Ascending aorta (tissue), 2 donors: ENCODE results near the gene RMDN2. TPM values are rescaled to one million over a fixed set of nuclear protein-coding genes. Genes with fewer than 3 reads are reported as not detected.
"Not testable (repeated sequence)": the region's sequence is repeated elsewhere in the genome, so short reads cannot be mapped to it uniquely, and the experiment has no call there.

Experiments
- DNase-seq, 2 donors: peaks; one replicate each; pipeline ENCODE4 v3.0.0-alpha.2; 2019; ENCODE audit warnings: low spot score in 2 of 2
- H3K27ac ChIP-seq, 2 donors: fragments of 200-600 bp; sonication (generic); one replicate each; pipeline ENCODE4 v1.5.1; 2016 to 2017; ENCODE audit warnings: mild to moderate bottlenecking in 1 of 2
- H3K27me3 ChIP-seq: fragments of 200-600 bp; sonication (generic); one replicate; pipeline ENCODE4 v1.5.1; 2017
- H3K36me3 ChIP-seq, 2 donors: fragments of 200-600 bp; sonication (generic); one replicate each; pipeline ENCODE4 v1.5.1; 2016
- H3K4me1 ChIP-seq, 2 donors: fragments of 200-600 bp; sonication (generic); one replicate each; pipeline ENCODE4 v1.5.1; 2016 to 2017; ENCODE audit warnings: mild to moderate bottlenecking in 1 of 2
- H3K4me3 ChIP-seq, 2 donors: fragments of 200-600 bp; sonication (generic); one replicate each; pipeline ENCODE4 v1.5.1; 2016 to 2017; ENCODE audit warnings: mild to moderate bottlenecking in 1 of 2
- H3K9me3 ChIP-seq, 2 donors: fragments of 200-600 bp; sonication (generic); one replicate each; pipeline ENCODE4 v1.5.1; 2016
- CTCF ChIP-seq, 3 experiments: fragments of 200-600 bp in 2 of 3; fragments of 450-650 bp in 1 of 3; sonication (generic) in 2 of 3; IDR thresholded peaks; one replicate each; pipeline ENCODE4 v1.5.1; 2016 to 2019; ENCODE audit warnings: antibody characterized with exemption in 3 of 3, mild to moderate bottlenecking in 1 of 3, moderate library complexity in 1 of 3
- intact Hi-C: fragments of 100-400 bp; cut with DNase I; formaldehyde crosslinking; loops from one replicate; pipeline ENCODE4 v1.15.1; 2023
- total RNA-seq: library from RNA; depleted of rRNA; stranded (reverse); fragments of >200 nt; gene quantifications from one replicate; pipeline ENCODE4 v1.1.0, GENCODE V29; 2016

RMDN2 gene
- total RNA-seq, 1 donor from 2014 or later = 0.21 TPM

- no peaks in the 10 kb centered on the region for H3K36me3 ChIP-seq
- H3K4me1 ChIP-seq = peaks cover 0 to 5% of the 10 kb centered on the region in 2 donors
- TF ChIP-seq CTCF (IDR thresholded peaks at IDR 0.05) = no peak
- H3K4me3 ChIP-seq = peak overlapping the region; percentile 16 to 23
- DNase-seq = no peak
- H3K9me3 ChIP-seq = no peaks in the 10 kb centered on the region
- no peaks in the 10 kb centered on the region for H3K27me3 ChIP-seq
- no peak overlapping the region for H3K27ac ChIP-seq
- intact Hi-C loops = no loop called here
Measured at GRCh38 chr2:37934591-37935513, 9.8 kb downstream of the RMDN2 start.

GRCh38 chr2:37937568-37937967 is 12.5 kb downstream of the RMDN2 start:
- H3K27me3 ChIP-seq, H3K9me3 ChIP-seq, intact Hi-C loops, H3K4me3 ChIP-seq, DNase-seq, H3K27ac ChIP-seq, H3K4me1 ChIP-seq, H3K36me3 ChIP-seq: not testable (repeated sequence)

GRCh38 chr2:37941267-37941666 is 16.2 kb downstream of the RMDN2 start:
- intact Hi-C loops, H3K27ac ChIP-seq, H3K4me3 ChIP-seq, H3K4me1 ChIP-seq, H3K9me3 ChIP-seq, H3K27me3 ChIP-seq, DNase-seq, H3K36me3 ChIP-seq: not testable (repeated sequence)

- Histone ChIP-seq H3K36me3 (no peaks in the 10 kb centered on the region), H3K9me3 (no peaks in the 10 kb centered on the region), H3K4me3 (no peak overlapping the region), H3K27ac (no peak overlapping the region), H3K27me3 (no peaks in the 10 kb centered on the region), H3K4me1 (no peaks in the 10 kb centered on the region)
- intact Hi-C loops = no loop called here
- DNase-seq = no peak
- no peak for TF ChIP-seq CTCF (IDR thresholded peaks at IDR 0.05)
Measured at GRCh38 chr2:37944268-37944667, 19.2 kb downstream of the RMDN2 start.

- Histone ChIP-seq H3K27me3 (no peaks in the 10 kb centered on the region), H3K4me3 (no peak overlapping the region), H3K36me3 (no peaks in the 10 kb centered on the region), H3K4me1 (no peaks in the 10 kb centered on the region), H3K27ac (no peak overlapping the region), H3K9me3 (no peaks in the 10 kb centered on the region)
- DNase-seq = no peak
- intact Hi-C loops = no loop called here
- TF ChIP-seq CTCF (IDR thresholded peaks at IDR 0.05) = no peak
Measured at GRCh38 chr2:37947306-37947705, 22.2 kb downstream of the RMDN2 start.

GRCh38 chr2:37962018-37962739 is 37.1 kb downstream of the RMDN2 start:
- not testable (repeated sequence) for H3K4me1 ChIP-seq

GRCh38 chr2:37962740-37963121 is 37.6 kb downstream of the RMDN2 start:
- DNase-seq, H3K4me1 ChIP-seq, H3K27ac ChIP-seq, H3K27me3 ChIP-seq, H3K36me3 ChIP-seq, intact Hi-C loops, H3K4me3 ChIP-seq: not testable (repeated sequence)
- peaks cover 6 to 10% of the 10 kb centered on the region in 2 donors for H3K9me3 ChIP-seq

More at GRCh38 chr2:37962018-37962739, 37.1 kb downstream of the RMDN2 start:
- H3K36me3 ChIP-seq, intact Hi-C loops, DNase-seq, H3K4me3 ChIP-seq, H3K27ac ChIP-seq, H3K27me3 ChIP-seq: not testable (repeated sequence)
- peaks cover 6 to 10% of the 10 kb centered on the region in 2 donors for H3K9me3 ChIP-seq

- H3K27ac ChIP-seq, H3K36me3 ChIP-seq, H3K4me1 ChIP-seq, H3K27me3 ChIP-seq, H3K4me3 ChIP-seq, intact Hi-C loops, DNase-seq, H3K9me3 ChIP-seq: not testable (repeated sequence)
Measured at GRCh38 chr2:37963901-37964300, 38.8 kb downstream of the RMDN2 start.
